Lower lobe of right lung (tissue), 2 donors: ENCODE data around the gene PNMA1. TPM values are rescaled to one million over a fixed set of nuclear protein-coding genes. Genes with fewer than 3 reads are reported as not detected.

Source experiments
- ATAC-seq, 2 donors: fragments of 200-7000 bp; cut with Tn5 transposase; one replicate each; pipeline ENCODE4 v1.9.1; 2020 to 2022; ENCODE audit warnings: mild to moderate bottlenecking in 2 of 2, moderate library complexity in 2 of 2
- DNase-seq: peaks from one replicate; pipeline ENCODE4 v3.0.0-alpha.2; 2020
- H3K27ac ChIP-seq: fragments of 200-600 bp; one replicate; pipeline ENCODE4 v1.8.0; 2022
- H3K27me3 ChIP-seq: fragments of 200-600 bp; one replicate; pipeline ENCODE4 v1.8.0; 2022; ENCODE audit warnings: low read depth
- H3K36me3 ChIP-seq: fragments of 200-600 bp; one replicate; pipeline ENCODE4 v1.8.0; 2022; ENCODE audit warnings: mild to moderate bottlenecking
- H3K4me1 ChIP-seq: fragments of 200-600 bp; one replicate; pipeline ENCODE4 v1.8.0; 2022
- H3K4me3 ChIP-seq: fragments of 200-600 bp; one replicate; pipeline ENCODE4 v1.8.0; 2022; ENCODE audit warnings: mild to moderate bottlenecking
- H3K9me3 ChIP-seq: fragments of 200-600 bp; one replicate; pipeline ENCODE4 v1.8.0; 2022
- CTCF ChIP-seq: fragments of 200-600 bp; IDR thresholded peaks from one replicate; pipeline ENCODE4 v1.8.0; 2022; ENCODE audit warnings: antibody characterized with exemption, mild to moderate bottlenecking
- intact Hi-C: fragments of 100-400 bp; cut with DNase I; formaldehyde crosslinking; loops from one replicate; pipeline ENCODE4 v1.11.0; 2022
- total RNA-seq: library from RNA; stranded (reverse); fragmentation: NEBNext Ultra II Directional; extraction: Animal tissue kit (Norgen Biotek cat#: 25700); gene quantifications from one replicate; pipeline ENCODE4 v1.2.1, GENCODE V29; 2021
- donor health status: DM: no; HTN: yes; CAD: no; lungs with severe emphysema.

Gene PNMA1
- total RNA-seq, 1 donor from 2014 or later: 24.4 TPM

GRCh38 chr14:73753124-73753886 lies 39.1 kb upstream of the PNMA1 start:
- Histone ChIP-seq H3K27me3 (no peaks in the 10 kb centered on the region), H3K9me3 (no peaks in the 10 kb centered on the region), H3K4me1 (peaks cover 98% of the 10 kb centered on the region), H3K4me3 (peak overlapping the region; percentile 33), H3K36me3 (no peaks in the 10 kb centered on the region), H3K27ac (peak overlapping the region; percentile 88)
- intact Hi-C loops: no loop called here
- DNase-seq: no peak
- peak; percentile 43 to 51 for ATAC-seq
- no peak for TF ChIP-seq CTCF

- peak; percentile 27 to 45 for ATAC-seq
- Histone ChIP-seq H3K36me3 (no peaks in the 10 kb centered on the region), H3K4me3 (no peak overlapping the region), H3K9me3 (no peaks in the 10 kb centered on the region), H3K27ac (peak overlapping the region; percentile 88), H3K4me1 (peaks cover 98% of the 10 kb centered on the region), H3K27me3 (no peaks in the 10 kb centered on the region)
- no peak for DNase-seq
- no peak for TF ChIP-seq CTCF
- intact Hi-C loops: no loop called here
Measured at GRCh38 chr14:73752297-73752992, 38.3 kb upstream of the PNMA1 start.

- Histone ChIP-seq H3K27me3 (no peaks in the 10 kb centered on the region), H3K27ac (peak overlapping the region; percentile 88), H3K4me3 (no peak overlapping the region), H3K36me3 (no peaks in the 10 kb centered on the region), H3K9me3 (no peaks in the 10 kb centered on the region), H3K4me1 (peaks cover 98% of the 10 kb centered on the region)
- TF ChIP-seq CTCF: no peak
- ATAC-seq (peak in 1 of 2 donors; percentile 14), DNase-seq (no peak)
- intact Hi-C loops: no loop called here
Measured at GRCh38 chr14:73751157-73751691, 37.0 kb upstream of the PNMA1 start.

- Histone ChIP-seq H3K36me3 (no peaks in the 10 kb centered on the region), H3K9me3 (no peaks in the 10 kb centered on the region), H3K4me3 (no peak overlapping the region), H3K27me3 (no peaks in the 10 kb centered on the region), H3K27ac (peak overlapping the region; percentile 88), H3K4me1 (peaks cover 98% of the 10 kb centered on the region)
- intact Hi-C loops: no loop called here
- no peak for TF ChIP-seq CTCF
- DNase-seq: no peak
- no peak for ATAC-seq
Measured at GRCh38 chr14:73750531-73750901, 36.3 kb upstream of the PNMA1 start.

- intact Hi-C loops: no loop called here
- H3K27ac ChIP-seq: peak overlapping the region; percentile 88
- H3K36me3 ChIP-seq: no peaks in the 10 kb centered on the region
- DNase-seq (no peak), ATAC-seq (no peak)
- H3K9me3 ChIP-seq: no peaks in the 10 kb centered on the region
- H3K4me3 ChIP-seq: no peak overlapping the region
- no peaks in the 10 kb centered on the region for H3K27me3 ChIP-seq
- no peak for TF ChIP-seq CTCF
- H3K4me1 ChIP-seq: peaks cover 98% of the 10 kb centered on the region
Measured at GRCh38 chr14:73749706-73750530, 35.7 kb upstream of the PNMA1 start.
